ENCODE results near the gene ESYT3. TPM values are rescaled to one million over a fixed set of nuclear protein-coding genes. Genes with fewer than 3 reads are reported as not detected.
A peak's percentile ranks its signal among the peaks of the same experiment; 100 is the strongest.

ESYT3 gene
- total RNA-seq, 2 experiments from 2014 or later = 0.22 TPM; not detected in 1

DNA sequence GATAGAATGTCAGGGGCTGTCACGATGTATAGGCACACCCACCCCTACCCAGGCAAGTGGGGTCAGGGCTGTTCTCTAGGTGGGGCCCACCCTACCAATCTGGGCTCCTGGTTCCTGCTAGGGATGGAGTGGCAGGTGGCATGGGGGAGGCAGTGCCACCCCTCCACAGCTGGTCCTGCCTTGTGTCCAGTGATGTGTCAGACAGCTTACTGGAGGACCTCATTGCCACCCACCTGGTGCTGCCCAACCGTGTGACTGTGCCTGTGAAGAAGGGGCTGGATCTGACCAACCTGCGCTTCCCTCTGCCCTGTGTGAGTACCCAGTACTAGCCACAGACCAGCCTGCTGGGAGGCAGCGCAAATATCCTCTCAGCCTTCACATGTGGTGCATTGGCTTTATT, 27.5 kb downstream of the ESYT3 start:
- no peaks in the 10 kb centered on the region for H3K9me3 Mint-ChIP-seq
- Histone ChIP-seq H3K9me3 (ENCODE audit: control insufficient read depth in 1 of 2, insufficient read depth in 1 of 2, low read length in 2 of 2) (peaks cover 0 to 6% of the 10 kb centered on the region in 2 experiments), H3K4me1 (ENCODE audit: insufficient read depth, low read length) (no peaks in the 10 kb centered on the region), H3K36me3 (ENCODE audit: insufficient read depth, low read length) (no peaks in the 10 kb centered on the region), H3K4me3 (ENCODE audit: low read length) (no peak overlapping the region), H3K27ac (ENCODE audit: low read depth in 1 of 2, low read length in 2 of 2) (no peak overlapping the region), H3K27me3 (ENCODE audit: control insufficient read depth in 1 of 2, insufficient read depth in 2 of 2, low read length in 2 of 2) (no peaks in the 10 kb centered on the region)
- ChIA-PET POLR2A (no interaction called here), CTCF (no interaction called here)
- no peaks in the 10 kb centered on the region for H3K4me1 Mint-ChIP-seq (ENCODE audit: low read depth)
- TF ChIP-seq, protein P1, sequence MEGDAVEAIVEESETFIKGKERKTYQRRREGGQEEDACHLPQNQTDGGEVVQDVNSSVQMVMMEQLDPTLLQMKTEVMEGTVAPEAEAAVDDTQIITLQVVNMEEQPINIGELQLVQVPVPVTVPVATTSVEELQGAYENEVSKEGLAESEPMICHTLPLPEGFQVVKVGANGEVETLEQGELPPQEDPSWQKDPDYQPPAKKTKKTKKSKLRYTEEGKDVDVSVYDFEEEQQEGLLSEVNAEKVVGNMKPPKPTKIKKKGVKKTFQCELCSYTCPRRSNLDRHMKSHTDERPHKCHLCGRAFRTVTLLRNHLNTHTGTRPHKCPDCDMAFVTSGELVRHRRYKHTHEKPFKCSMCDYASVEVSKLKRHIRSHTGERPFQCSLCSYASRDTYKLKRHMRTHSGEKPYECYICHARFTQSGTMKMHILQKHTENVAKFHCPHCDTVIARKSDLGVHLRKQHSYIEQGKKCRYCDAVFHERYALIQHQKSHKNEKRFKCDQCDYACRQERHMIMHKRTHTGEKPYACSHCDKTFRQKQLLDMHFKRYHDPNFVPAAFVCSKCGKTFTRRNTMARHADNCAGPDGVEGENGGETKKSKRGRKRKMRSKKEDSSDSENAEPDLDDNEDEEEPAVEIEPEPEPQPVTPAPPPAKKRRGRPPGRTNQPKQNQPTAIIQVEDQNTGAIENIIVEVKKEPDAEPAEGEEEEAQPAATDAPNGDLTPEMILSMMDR (IDR thresholded peaks at IDR 0.05) = no peak
- intact Hi-C loops (cut with DNase I, micrococcal nuclease) = no loop called here
- no peaks in the 10 kb centered on the region for H3K36me3 Mint-ChIP-seq (ENCODE audit: low read depth)
- H3K27ac Mint-ChIP-seq = no peak overlapping the region
- peaks cover 10% of the 10 kb centered on the region for H3K27me3 Mint-ChIP-seq
- DNase-seq (peak in 1 of 14 experiments; percentile 1), ATAC-seq (ENCODE audit: poor library complexity) (no peak)
- no peak overlapping the region for H3K4me3 Mint-ChIP-seq

DNA sequence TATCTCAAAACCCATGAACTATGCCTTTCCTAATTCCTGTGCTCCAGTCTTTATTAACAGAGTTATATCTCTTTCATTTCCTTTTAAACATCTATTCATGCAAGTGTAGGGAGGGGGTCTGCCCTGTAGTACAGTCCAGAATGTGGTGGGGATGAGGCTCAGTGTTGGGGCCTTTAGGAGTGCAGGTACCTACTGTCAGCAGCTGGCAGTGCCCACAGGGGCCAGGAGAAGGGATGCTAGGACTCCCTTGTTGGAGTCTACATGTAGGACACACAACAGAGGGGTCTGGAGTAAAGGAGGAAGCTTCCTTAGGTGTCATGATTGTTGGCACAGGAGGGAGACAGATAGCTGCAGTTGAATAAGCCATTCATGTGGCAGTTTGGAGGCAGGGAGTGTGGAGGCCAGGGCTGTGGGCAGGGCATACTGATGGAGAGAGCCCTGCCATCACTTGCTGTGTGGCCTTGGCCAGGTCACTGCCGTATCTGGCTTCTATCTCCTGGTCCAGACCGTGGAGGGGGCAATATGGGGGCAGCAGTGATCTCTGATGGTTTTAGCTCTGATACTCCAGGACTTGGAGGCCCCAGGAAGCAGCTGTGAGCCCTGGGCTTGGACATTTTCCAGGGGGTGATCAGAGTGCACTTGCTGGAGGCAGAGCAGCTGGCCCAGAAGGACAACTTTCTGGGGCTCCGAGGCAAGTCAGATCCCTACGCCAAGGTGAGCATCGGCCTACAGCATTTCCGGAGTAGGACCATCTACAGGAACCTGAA, 29.5 kb downstream of the ESYT3 start:
- TF ChIP-seq, protein P1 (IDR thresholded peaks at IDR 0.05) = no peak
- POLR2A ChIA-PET = no interaction called here
- H3K4me3 Mint-ChIP-seq = no peak overlapping the region
- intact Hi-C loops (cut with DNase I, micrococcal nuclease) = no loop called here
- Histone ChIP-seq H3K27ac (ENCODE audit: low read depth in 1 of 2, low read length in 2 of 2) (no peak overlapping the region), H3K9me3 (ENCODE audit: control insufficient read depth in 1 of 2, insufficient read depth in 1 of 2, low read length in 2 of 2) (peaks cover 0 to 6% of the 10 kb centered on the region in 2 experiments), H3K4me1 (ENCODE audit: insufficient read depth, low read length) (no peaks in the 10 kb centered on the region), H3K4me3 (ENCODE audit: low read length) (no peak overlapping the region), H3K36me3 (ENCODE audit: insufficient read depth, low read length) (no peaks in the 10 kb centered on the region), H3K27me3 (ENCODE audit: control insufficient read depth in 1 of 2, insufficient read depth in 2 of 2, low read length in 2 of 2) (no peaks in the 10 kb centered on the region)
- CTCF ChIA-PET = no interaction called here
- no peaks in the 10 kb centered on the region for H3K4me1 Mint-ChIP-seq (ENCODE audit: low read depth)
- DNase-seq = no peak
- no peak for ATAC-seq (ENCODE audit: poor library complexity)
- no peaks in the 10 kb centered on the region for H3K36me3 Mint-ChIP-seq (ENCODE audit: low read depth)
- H3K27ac Mint-ChIP-seq = no peak overlapping the region
- H3K27me3 Mint-ChIP-seq = peaks cover 10% of the 10 kb centered on the region
- H3K9me3 Mint-ChIP-seq = no peaks in the 10 kb centered on the region

DNA sequence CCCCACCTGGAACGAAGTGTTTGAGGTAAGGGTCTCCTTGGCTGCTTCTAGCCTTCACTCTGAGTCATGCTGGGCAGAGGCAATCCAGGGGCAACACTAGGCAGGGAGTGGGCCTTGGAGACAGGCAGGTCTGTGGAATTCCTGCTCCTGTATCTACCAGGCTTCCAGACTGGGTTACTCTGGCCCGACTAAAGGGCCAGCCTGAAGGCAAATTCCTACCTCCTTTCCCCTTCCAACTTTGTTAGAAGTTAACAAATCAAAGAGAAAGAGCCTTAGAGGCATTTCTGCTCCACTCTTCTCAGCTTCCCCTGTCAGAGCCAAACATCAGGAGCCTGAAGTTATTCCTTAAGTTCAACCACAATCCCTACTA, 30.1 kb downstream of the ESYT3 start:
- DNase-seq (no peak), ATAC-seq (ENCODE audit: poor library complexity) (no peak)
- H3K4me3 ChIP-seq (ENCODE audit: low read length) = no peak overlapping the region
- Mint-ChIP-seq H3K4me1 (ENCODE audit: low read depth) (no peaks in the 10 kb centered on the region), H3K27me3 (peaks cover 10% of the 10 kb centered on the region), H3K36me3 (ENCODE audit: low read depth) (no peaks in the 10 kb centered on the region), H3K9me3 (no peaks in the 10 kb centered on the region), H3K4me3 (no peak overlapping the region), H3K27ac (no peak overlapping the region)
- H3K9me3 ChIP-seq (ENCODE audit: control insufficient read depth in 1 of 2, insufficient read depth in 1 of 2, low read length in 2 of 2) = peaks cover 0 to 6% of the 10 kb centered on the region in 2 experiments
- intact Hi-C loops (cut with DNase I, micrococcal nuclease) = no loop called here
- ChIA-PET CTCF (no interaction called here), POLR2A (no interaction called here)
- TF ChIP-seq, protein P1 (IDR thresholded peaks at IDR 0.05) = no peak
- H3K27me3 ChIP-seq (ENCODE audit: control insufficient read depth in 1 of 2, insufficient read depth in 2 of 2, low read length in 2 of 2) = no peaks in the 10 kb centered on the region
- no peaks in the 10 kb centered on the region for H3K36me3 ChIP-seq (ENCODE audit: insufficient read depth, low read length)
- H3K27ac ChIP-seq (ENCODE audit: low read depth in 1 of 2, low read length in 2 of 2) = no peak overlapping the region
- H3K4me1 ChIP-seq (ENCODE audit: insufficient read depth, low read length) = no peaks in the 10 kb centered on the region

Measured in CD4-positive, alpha-beta T cell (primary cell).